AG09309 (cell line): ENCODE data around the gene ATOSA.

Source experiments
- DNase-seq: peaks from one replicate; pipeline ENCODE4 v3.0.0-alpha.2; 2010; ENCODE audit warnings: low read depth
- H3K4me3 ChIP-seq: 2 replicates; pipeline ENCODE4 v1.5.1; 2011; ENCODE audit warnings: mild to moderate bottlenecking, low read depth, low read length, moderate library complexity; ENCODE audit not compliant: control insufficient read depth
- CTCF ChIP-seq: IDR thresholded peaks from 2 replicates; pipeline ENCODE4 v1.5.1; 2011; ENCODE audit warnings: mild to moderate bottlenecking, low read depth, low read length, inconsistent platforms; ENCODE audit not compliant: insufficient read depth, control insufficient read depth; ENCODE audit errors: missing control alignments

Gene ATOSA

DNA sequence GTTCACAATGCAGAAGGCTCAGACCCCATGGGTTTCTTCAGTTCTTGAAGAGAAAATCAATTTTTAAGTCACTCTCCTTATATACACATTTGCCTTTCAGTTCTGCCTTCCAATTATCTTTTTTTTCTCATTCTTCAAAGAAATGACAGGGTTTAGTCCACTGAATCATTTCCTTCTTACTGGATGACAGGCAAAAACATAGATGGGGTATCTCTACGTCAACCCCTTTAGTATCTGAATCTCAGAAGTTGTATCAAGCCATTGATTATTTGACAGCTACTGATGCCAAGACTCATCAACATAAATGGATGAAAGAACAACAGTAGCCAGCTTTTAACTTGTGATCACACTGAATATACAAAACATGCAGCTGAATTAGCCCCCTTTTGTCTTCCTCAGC is 6.5 kb downstream of the ATOSA start:
- TF ChIP-seq CTCF, result no peak
- no peak for DNase-seq
- no peak overlapping the region for H3K4me3 ChIP-seq

- TF ChIP-seq CTCF, result no peak
- no peak overlapping the region for H3K4me3 ChIP-seq
- DNase-seq, result no peak
Observed at GRCh38 chr15:52670087-52670486, 9.1 kb downstream of the ATOSA start.

DNA sequence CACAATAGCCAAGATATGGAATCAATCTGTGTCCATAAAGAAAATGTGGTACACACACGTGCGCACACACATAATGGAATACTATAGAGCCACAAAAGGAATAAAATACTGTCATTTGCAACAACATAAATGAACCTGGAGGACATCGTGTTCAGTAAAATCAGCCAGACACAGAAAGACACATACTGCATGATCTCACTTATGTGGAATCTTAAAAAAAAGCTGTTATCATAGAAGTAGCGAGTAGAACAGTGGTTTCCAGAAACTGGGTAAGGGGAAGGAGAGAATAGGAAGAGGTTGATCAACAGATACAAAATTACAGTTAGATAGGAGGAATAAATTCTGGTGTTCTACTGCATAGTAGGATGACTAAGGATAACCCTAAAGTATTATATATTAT is 11.1 kb downstream of the ATOSA start:
- no peak for DNase-seq
- TF ChIP-seq CTCF, result no peak
- no peak overlapping the region for H3K4me3 ChIP-seq

DNA sequence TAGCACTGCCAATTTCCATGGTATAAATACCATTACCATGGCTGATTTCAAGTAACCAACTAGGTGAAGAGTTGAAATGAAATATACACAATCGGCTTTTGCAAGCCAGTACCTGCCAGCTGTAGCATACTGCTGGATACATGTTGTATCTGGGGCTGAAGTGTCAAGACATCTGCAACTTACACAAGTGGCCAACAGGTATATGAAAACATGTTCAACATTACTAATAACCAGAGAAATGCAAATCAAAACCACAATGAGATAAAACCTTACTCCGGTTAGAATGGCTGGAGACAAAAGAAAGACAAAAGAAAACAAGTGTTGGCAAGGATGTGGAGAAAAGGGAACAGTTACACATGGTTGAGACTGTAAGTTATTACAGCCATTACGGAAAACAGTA is 11.6 kb downstream of the ATOSA start:
- DNase-seq, result no peak
- no peak overlapping the region for H3K4me3 ChIP-seq
- TF ChIP-seq CTCF, result no peak

- no peak for TF ChIP-seq CTCF
- no peak for DNase-seq
- no peak overlapping the region for H3K4me3 ChIP-seq
Observed at GRCh38 chr15:52663536-52664294, 15.5 kb downstream of the ATOSA start.

DNA sequence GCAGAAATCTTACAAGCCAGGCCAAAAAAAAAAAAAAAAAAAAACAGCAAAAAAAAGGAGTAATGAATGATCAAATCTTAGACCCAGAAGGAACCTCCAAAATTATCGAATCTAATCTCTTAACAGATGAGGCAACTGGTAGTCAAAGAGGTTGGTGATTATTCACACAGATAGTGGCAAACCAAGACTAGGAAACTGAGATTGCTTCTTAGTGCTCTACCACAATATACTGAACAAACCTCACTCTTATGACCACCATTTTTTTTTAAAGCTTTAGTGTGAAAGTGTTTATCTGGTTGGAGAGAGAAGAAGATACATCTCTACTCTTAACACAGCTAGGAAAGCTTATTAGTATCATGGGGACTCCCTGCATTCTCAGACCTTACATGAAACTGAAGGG is 17.3 kb downstream of the ATOSA start:
- TF ChIP-seq CTCF, result no peak
- no peak for DNase-seq

More for the DNA sequence above, 17.3 kb downstream of the ATOSA start:
- H3K4me3 ChIP-seq, result no peak overlapping the region
